RWPE2 (cell line): ENCODE data around the gene NAT10.
A peak's percentile ranks its signal among the peaks of the same experiment; 100 is the strongest.

ENCODE experiments used
- ATAC-seq: fragments of 200-7000 bp; cut with Tn5 transposase; 3 replicates; pipeline ENCODE4 v1.9.1; 2021; ENCODE audit warnings: low read depth
- DNase-seq: peaks from one replicate; pipeline ENCODE4 v3.0.0-alpha.2; 2020; ENCODE audit warnings: low spot score
- H3K27ac ChIP-seq: fragments of 450-650 bp; 2 replicates; pipeline ENCODE4 v1.5.1; 2017; ENCODE audit warnings: mild to moderate bottlenecking; ENCODE audit not compliant: poor library complexity, severe bottlenecking
- H3K27me3 ChIP-seq: fragments of 250-450 bp; sonication (Bioruptor Pico); 2 replicates; pipeline ENCODE4 v1.5.1; 2021; ENCODE audit warnings: mild to moderate bottlenecking, moderate library complexity; ENCODE audit not compliant: insufficient read depth, poor library complexity, severe bottlenecking
- H3K36me3 ChIP-seq: fragments of 250-450 bp; sonication (Bioruptor Pico); 2 replicates; pipeline ENCODE4 v1.5.1; 2020; ENCODE audit warnings: low read depth, mild to moderate bottlenecking, moderate library complexity
- H3K4me1 ChIP-seq: fragments of 250-450 bp; sonication (Bioruptor Pico); 2 replicates; pipeline ENCODE4 v1.5.1; 2021; ENCODE audit warnings: mild to moderate bottlenecking, moderate library complexity; ENCODE audit not compliant: insufficient read depth, poor library complexity, severe bottlenecking
- H3K4me3 ChIP-seq: fragments of 250-450 bp; sonication (Bioruptor Pico); 2 replicates; pipeline ENCODE4 v1.5.1; 2021; ENCODE audit warnings: mild to moderate bottlenecking, moderate library complexity; ENCODE audit not compliant: severe bottlenecking
- H3K9me3 ChIP-seq: fragments of 250-450 bp; sonication (Bioruptor Pico); 2 replicates; pipeline ENCODE4 v1.5.1; 2021; ENCODE audit warnings: mild to moderate bottlenecking, moderate library complexity; ENCODE audit not compliant: severe bottlenecking
- TF ChIP-seq, protein P1 (sequence below): fragments of 450-650 bp; IDR thresholded peaks from one replicate; pipeline ENCODE4 v1.5.1; 2017; ENCODE audit warnings: mild to moderate bottlenecking, moderate library complexity; ENCODE audit not compliant: poor library complexity, severe bottlenecking

Gene NAT10

DNA sequence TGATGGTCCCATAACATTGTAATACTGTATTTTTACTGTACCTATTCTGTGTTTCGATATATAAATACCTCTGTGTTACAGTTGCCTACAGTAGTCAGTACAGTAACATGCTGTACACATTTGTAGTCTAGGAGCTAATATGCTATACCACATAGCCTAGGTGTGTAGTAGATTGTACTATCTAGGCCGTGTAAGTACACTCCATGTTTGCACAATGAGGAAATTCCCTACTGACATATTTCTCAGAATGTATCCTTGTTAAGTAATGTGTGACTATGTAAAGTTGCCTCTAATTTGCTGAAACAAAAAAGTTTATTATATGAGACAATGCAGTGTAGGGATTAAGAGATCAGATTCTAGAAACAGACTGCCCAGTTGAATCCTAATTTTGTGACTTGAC is 32.6 kb upstream of the NAT10 start:
- no peak for DNase-seq
- TF ChIP-seq, protein P1, sequence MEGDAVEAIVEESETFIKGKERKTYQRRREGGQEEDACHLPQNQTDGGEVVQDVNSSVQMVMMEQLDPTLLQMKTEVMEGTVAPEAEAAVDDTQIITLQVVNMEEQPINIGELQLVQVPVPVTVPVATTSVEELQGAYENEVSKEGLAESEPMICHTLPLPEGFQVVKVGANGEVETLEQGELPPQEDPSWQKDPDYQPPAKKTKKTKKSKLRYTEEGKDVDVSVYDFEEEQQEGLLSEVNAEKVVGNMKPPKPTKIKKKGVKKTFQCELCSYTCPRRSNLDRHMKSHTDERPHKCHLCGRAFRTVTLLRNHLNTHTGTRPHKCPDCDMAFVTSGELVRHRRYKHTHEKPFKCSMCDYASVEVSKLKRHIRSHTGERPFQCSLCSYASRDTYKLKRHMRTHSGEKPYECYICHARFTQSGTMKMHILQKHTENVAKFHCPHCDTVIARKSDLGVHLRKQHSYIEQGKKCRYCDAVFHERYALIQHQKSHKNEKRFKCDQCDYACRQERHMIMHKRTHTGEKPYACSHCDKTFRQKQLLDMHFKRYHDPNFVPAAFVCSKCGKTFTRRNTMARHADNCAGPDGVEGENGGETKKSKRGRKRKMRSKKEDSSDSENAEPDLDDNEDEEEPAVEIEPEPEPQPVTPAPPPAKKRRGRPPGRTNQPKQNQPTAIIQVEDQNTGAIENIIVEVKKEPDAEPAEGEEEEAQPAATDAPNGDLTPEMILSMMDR = no peak
- Histone ChIP-seq H3K36me3 (peaks cover 91% of the 10 kb centered on the region), H3K27ac (no peak overlapping the region), H3K9me3 (no peaks in the 10 kb centered on the region), H3K27me3 (no peaks in the 10 kb centered on the region), H3K4me3 (no peak overlapping the region), H3K4me1 (peaks cover 22% of the 10 kb centered on the region)
- ATAC-seq = no peak

DNA sequence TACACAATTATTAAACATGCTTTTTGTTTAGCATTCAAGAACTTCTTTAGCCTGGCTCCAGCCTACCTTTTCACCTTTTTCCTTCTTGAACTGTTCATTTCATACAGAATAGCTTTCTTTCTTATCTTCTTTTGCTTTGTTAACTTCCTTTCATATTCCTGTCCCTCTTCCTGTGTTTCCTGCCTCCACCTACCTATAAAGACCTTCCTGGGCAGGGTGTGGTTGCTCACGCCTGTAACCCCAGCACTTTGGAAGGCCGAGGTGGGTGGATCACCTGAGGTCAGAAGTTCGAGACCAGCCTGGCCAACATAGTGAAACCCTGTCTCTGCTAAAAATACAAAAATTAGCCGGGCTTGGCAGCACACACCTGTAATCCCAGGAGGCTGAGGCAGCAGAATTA is 31.0 kb upstream of the NAT10 start:
- H3K36me3 ChIP-seq = peaks cover 98% of the 10 kb centered on the region

GRCh38 chr11:34075178-34075820 is 30.1 kb upstream of the NAT10 start:
- peak overlapping the region; percentile 58 for H3K27ac ChIP-seq
- DNase-seq = no peak

More for the DNA sequence above, 31.0 kb upstream of the NAT10 start:
- Histone ChIP-seq H3K27ac (peak overlapping the region; percentile 58), H3K4me3 (no peak overlapping the region), H3K9me3 (no peaks in the 10 kb centered on the region), H3K4me1 (peaks cover 22% of the 10 kb centered on the region), H3K27me3 (no peaks in the 10 kb centered on the region)
- DNase-seq (no peak), ATAC-seq (no peak)
- TF ChIP-seq, protein P1 = no peak

DNA sequence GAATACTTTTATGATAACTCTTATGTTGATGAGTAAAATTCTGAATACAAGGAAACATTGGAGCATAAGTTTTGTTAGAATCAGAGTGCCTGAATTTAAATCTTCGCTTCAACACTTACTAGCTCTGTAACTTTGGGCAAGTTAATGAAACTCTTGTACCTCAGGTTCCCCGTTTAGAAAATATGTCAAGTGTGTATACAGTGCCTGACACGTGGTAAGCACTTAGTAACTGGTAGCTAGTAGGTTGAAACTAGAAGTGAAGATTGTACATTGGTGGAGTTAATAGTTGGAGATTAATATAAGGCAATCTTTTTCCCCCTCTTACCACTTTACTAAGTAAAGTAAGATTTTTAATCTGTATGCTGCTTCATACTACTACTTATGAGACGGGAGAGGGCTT is 24.8 kb upstream of the NAT10 start:
- TF ChIP-seq, protein P1 = no peak
- Histone ChIP-seq H3K4me3 (no peak overlapping the region), H3K9me3 (no peaks in the 10 kb centered on the region), H3K36me3 (peaks cover 100% of the 10 kb centered on the region), H3K4me1 (peaks cover 4% of the 10 kb centered on the region), H3K27ac (no peak overlapping the region), H3K27me3 (no peaks in the 10 kb centered on the region)
- no peak for DNase-seq
- ATAC-seq = no peak

More at GRCh38 chr11:34075178-34075820, 30.1 kb upstream of the NAT10 start:
- Histone ChIP-seq H3K9me3 (no peaks in the 10 kb centered on the region), H3K4me3 (no peak overlapping the region), H3K4me1 (peaks cover 22% of the 10 kb centered on the region), H3K36me3 (peaks cover 100% of the 10 kb centered on the region), H3K27me3 (no peaks in the 10 kb centered on the region)
- peak; percentile 69 for ATAC-seq
- TF ChIP-seq, protein P1 = no peak

DNA sequence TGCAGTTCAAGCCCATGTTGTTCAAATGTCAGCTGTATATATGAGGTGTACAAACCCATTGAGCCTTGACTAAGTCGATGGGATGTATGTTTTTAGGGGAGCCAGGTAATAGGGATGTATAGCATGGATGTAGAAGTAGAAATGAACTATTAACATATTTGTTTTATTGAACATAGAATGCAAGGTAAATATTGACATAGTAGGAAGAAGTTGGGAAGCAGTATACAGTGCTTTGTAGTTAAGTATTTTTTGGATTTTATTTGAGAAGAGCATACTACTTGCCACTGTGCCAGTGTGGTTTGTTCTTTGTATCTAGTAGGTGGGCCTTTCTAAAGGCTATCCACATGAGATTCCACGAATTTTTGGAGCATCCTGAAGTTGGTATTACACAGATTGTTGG is 20.8 kb upstream of the NAT10 start:
- H3K4me1 ChIP-seq = no peaks in the 10 kb centered on the region
- no peak overlapping the region for H3K27ac ChIP-seq
- peaks cover 100% of the 10 kb centered on the region for H3K36me3 ChIP-seq

More for the DNA sequence above, 20.8 kb upstream of the NAT10 start:
- Histone ChIP-seq H3K4me3 (no peak overlapping the region), H3K27me3 (no peaks in the 10 kb centered on the region), H3K9me3 (no peaks in the 10 kb centered on the region)
- DNase-seq (no peak), ATAC-seq (no peak)
- TF ChIP-seq, protein P1 = no peak
